Activated T-cell treated with anti-CD3 and anti-CD28 coated beads for 4 hours (primary cell): ENCODE data around the gene PPP2R2D.
"Not testable (repeated sequence)": the region's sequence is repeated elsewhere in the genome, so short reads cannot be mapped to it uniquely, and the experiment has no call there.

Experiments used
- DNase-seq: peaks from one replicate; pipeline ENCODE4 v3.0.0-alpha.2; 2020

The PPP2R2D gene

DNA sequence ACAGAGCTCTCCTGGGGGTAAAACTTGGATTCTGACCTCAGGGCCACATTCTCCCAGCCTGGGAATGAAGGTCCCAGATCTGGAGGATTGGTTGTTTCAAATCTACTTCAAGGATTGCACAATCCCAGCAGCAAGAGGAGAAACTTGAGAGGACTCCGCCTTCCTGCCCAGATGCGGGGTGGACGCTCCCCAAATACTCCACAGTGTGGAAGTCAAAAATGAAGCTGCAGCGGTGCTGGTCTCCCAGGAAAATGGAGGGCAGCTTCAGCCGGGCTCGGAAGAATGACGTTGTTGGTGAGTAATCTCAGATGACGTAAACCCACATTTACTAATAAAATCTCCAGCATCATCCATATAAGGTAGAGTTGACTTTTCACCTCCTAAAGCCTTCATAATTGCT, 31.5 kb upstream of the PPP2R2D start:
- no peak for DNase-seq

DNA sequence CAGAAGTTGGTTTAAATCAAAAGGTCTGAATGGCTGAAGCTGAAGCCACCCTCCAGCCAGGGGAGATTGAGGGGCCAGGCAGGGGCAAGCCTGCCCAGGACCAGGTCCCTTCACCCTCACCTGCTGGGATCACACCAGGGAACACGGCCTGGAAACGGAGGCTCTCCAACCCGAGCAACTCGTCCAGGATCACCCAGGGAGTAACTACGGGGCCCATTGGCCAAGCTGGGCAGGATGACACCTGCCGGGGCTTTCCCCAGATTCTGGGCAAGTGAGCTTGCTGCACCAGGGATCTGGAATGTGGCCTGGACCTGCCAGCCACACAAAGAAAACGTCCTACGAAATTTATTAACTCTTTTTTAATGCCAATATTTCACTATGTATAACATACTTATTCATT, 30.4 kb upstream of the PPP2R2D start:
- no peak for DNase-seq

DNA sequence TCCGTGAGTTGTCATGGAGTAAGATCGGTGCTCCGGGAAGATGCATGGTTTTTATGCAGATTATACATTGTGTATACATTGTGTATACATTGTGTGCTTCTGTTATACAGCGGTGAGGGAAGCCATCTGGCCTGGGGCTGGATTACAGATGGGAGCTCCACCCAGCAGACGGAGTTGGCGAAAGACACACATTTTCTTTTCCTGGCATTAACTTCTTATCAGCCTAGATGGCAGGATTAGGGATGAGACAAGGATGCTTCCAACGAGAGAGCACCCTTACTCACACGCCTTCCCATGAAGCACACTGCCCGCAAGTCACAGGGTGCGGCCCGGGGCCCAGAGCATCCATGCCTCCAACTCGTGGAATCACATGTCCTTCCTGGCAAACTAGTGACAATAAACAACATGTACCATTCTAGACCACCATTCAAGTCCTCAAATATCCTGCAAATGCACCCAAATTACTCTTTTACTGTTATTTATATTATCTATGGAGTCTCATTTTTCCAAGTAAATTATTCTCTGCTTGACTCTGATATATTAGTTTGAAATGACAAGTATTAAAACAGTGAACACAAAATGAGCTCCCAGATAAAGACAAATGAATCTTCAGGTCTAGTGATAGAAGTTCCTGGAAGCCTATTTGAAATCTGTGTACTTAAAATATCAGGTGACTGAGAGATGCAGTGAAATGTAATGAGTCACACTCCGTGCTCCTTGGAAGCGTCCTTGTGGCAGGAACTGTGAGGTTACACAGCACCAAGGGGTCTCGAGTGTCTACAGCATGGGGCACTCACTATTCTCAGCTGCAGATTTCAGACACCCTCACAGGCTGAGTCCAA, 29.8 kb upstream of the PPP2R2D start:
- no peak for DNase-seq

DNA sequence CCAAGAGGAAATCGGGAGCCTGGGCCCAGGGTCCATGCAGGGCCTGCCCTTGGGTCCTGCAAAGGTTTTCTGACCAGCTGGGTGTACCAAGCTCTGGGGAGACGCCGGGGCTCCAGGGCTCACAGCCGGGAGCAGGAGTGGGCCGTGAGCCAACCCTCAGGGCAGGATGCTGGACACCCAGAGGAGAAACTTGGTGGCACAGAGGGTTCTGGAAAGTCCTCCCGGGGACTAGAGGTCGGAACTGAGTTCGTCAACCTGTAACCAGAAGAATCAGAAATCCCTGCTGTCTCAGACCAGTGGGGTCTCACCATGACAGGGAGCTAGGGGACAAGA, 29.2 kb upstream of the PPP2R2D start:
- DNase-seq = no peak

DNA sequence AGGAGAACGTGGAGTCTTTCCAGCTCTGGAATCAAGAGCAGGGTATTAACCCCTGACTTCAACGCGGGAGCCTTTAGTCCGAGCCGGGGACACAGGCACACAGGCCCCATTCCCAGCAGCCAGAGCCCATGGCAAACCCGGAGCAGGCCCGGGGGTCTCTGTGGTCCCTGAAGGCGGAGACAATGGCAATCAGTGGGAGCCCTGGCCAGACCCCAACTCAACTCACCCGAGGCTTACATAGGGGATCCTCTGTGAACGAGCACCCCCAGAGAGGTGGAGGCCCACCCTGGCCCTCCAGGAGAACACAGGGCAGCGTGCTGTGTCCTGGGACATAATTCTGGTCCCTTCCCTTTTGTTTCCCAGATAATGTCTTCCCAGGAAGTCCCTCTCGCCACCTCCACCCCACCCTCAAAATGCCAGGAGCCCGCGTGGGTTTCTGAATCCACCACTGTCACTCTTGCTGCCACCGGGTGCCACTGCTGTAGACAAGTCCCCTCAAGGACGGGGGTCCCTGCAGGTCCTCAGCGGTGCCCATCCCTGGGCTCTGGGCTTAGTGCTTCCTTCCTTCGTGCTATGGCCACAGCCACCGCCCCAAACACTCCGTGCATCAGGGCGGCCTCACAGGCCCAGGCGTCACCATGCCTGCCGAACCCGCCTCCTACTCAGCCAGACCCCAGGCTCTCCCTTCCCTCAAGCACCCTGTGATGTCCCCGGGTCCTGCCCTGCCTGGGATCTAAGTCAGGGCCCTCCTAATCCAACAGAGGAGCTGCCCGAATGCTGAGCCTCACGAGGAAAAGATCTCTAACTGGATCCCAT, 28.6 kb upstream of the PPP2R2D start:
- no peak for DNase-seq

DNA sequence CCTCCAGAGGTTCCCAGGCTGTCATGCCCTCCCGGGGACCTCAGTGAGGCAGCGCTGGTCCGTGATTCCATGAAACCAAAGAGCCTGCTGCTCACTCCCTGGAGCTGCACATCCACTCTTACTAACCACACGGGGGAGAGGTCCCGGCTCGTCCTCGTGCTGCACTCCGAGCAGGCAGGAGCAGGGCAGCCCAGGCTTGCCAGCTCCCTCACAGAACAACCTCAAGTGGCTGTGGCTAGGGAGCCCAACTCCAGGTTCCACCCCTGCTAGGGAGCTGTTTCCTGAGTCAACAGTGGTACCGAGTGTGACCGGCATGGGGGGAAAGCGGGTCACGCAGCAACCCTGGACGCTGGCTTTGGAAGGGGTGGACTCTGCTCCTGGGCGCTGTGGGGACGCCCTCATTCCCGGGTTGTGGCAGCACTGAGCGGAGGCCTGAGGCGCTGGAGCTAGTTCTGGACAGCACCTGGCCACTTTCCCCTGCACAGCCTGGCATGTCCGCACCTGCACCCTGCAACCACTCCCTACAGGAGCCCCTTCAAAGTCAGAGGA, 27.9 kb upstream of the PPP2R2D start:
- no peak for DNase-seq

DNA sequence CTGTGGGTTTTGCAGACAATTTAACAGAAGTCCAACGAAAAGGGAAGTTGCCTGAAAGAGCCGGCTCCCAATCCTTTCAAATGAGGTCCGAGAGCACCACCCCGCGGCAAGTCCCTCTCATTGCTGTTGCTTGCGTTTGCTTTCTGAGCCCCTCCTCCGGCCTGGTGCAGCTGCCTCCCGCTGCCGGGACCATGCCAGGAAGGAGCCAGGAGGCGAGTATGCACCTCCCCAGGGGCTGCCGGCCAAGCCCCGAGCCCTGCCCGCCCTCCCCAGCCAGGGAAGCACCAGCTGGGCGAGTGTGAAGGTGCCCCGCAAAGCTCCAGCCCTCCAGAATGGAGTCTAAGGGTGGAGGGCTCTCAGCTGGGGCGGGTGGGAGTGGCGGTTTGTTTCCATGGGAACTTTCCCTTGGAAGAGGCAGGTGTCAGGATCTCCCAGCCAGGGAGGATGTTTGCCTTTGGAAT, 25.8 kb upstream of the PPP2R2D start:
- peak; percentile 37 for DNase-seq

DNA sequence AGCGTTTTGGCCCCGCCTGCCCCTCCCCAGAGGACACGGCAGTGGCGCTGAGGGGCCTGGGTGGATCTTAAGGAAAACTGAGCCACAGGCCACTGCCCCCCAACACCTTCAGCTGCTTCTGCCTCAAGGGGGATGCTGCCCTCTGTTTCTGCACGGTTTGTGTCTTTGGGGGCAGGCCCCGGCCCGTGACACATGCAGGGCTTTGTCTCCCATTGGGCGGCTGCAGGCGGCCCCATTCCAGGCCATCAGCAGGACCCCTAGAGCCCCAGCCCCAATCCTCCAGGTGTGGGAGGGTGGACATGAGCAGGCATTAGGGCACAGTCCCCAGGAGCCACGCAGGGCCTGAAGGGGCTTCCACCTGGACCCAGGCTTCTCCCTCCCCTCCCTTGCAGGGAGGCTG, 25.3 kb upstream of the PPP2R2D start:
- DNase-seq = no peak

DNA sequence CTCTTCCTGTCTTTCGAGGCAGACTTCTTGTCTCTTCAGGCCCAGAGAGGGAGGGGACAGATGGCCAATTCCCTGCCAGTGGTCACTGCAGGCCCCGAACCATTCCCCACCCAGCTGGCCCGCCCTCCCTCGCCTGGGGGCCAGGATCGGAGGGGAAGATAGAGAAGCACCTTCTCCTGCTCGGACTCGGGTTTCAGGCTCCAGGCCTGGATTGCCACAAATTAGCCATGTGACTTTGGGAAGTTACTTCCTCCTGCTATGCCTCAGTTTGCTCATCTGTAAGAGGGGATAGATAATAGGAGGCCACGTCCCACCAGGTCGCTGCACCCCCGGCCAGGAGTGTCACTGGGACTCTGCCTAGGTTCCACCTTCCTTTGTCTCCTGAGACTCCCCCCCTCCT, 24.8 kb upstream of the PPP2R2D start:
- DNase-seq = no peak

DNA sequence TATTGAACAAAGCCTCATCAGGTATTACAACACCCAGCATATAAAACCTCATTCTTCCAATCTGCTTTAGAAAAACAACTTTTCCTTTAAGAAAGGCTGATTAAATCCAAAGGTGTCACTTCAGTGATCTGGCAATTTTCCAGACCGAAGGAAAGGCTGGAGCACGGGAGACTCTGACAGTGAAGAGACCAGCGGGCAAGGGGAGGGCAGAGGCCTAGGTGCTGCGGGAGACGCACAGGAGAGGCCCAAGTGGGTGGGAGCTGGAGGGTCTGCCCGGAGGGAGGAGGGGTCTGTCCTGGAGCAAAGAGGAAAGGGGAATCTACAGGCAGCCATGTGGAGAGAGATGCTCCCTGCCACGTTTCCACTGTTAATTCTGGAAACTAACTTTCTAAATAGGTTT, 24.3 kb upstream of the PPP2R2D start:
- DNase-seq = no peak

DNA sequence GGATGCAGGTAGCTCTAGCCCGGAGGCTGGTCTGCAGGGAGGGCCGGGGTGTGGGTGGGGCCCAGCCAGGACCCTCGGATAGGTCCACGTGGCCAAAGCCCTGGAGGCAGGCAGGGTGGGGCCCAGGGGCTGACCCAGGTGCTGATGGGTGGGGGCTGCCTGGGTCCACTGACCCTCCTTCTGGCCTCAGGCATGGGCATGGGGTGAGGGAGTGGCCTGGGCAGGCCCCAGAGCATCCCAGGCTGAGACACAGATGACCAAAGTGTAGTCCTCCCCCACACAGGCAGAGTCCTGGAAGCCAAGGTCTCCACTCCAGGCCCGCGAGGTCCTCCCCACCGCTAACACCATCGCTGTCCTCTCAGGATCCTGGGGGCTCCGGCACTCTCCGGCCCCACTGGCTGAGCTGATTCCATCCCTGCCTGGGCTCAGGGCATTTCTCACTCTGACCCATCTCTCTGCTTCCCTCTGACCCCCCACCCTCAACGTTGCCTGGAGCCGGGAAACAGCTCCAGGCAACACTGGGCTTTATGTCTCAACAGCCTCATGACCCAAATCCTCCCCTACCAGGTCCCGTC, 20.7 kb upstream of the PPP2R2D start:
- DNase-seq = no peak

DNA sequence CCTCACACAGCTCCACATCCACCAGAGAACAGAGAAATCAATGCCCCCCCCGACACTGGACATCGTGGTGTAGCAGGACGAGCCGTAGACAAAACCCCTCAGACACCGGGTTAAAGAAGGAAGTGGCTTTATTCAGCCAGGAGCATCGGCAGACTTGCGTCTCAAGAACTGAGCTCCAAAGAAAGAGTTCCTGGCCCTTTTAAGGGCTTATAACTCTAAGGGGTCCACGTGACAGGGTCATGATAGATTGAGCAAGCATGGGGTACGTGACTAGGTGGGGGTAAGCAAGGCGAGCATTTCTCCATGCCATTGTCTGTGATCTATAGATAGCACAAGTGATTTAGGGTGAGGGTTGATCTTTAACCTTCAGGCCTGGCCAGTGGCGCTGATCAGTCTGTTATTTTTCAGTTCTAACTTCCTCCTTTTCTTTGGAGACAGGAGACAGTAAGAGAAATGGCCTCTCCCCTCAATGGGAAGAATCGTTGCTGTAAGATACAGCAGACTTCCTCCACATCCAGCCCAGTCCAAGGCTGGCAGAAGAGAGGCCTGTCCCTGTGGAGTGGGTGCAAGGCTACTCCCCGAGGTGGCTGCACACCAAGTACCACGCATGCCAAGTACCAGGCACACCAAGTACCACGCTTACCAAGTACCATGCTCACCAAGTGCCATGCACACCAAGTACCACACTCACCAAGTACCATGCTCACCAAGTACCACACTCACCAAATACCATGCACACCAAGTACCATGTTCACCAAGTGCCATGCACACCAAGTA, 19.5 kb upstream of the PPP2R2D start:
- no peak for DNase-seq

DNA sequence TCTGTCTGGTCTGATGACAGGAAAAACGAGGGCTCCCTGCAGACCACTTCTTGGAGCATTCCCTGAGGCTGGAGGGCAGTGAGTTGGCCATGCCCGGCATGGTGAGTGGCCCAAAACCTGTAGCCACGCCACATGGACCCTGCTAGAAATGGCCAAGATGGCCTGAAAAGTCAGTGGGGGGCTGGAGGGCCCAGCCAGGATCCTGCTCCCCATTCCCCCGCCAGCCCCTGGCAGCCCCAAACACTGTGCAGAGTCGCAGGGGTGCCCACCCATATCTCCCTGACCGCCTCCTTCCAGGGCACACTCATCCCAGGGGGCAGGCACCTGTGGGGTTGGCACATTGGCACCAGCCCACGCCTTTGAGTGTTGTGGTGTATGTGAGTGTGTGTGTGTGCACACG, 18.7 kb upstream of the PPP2R2D start:
- no peak for DNase-seq

DNA sequence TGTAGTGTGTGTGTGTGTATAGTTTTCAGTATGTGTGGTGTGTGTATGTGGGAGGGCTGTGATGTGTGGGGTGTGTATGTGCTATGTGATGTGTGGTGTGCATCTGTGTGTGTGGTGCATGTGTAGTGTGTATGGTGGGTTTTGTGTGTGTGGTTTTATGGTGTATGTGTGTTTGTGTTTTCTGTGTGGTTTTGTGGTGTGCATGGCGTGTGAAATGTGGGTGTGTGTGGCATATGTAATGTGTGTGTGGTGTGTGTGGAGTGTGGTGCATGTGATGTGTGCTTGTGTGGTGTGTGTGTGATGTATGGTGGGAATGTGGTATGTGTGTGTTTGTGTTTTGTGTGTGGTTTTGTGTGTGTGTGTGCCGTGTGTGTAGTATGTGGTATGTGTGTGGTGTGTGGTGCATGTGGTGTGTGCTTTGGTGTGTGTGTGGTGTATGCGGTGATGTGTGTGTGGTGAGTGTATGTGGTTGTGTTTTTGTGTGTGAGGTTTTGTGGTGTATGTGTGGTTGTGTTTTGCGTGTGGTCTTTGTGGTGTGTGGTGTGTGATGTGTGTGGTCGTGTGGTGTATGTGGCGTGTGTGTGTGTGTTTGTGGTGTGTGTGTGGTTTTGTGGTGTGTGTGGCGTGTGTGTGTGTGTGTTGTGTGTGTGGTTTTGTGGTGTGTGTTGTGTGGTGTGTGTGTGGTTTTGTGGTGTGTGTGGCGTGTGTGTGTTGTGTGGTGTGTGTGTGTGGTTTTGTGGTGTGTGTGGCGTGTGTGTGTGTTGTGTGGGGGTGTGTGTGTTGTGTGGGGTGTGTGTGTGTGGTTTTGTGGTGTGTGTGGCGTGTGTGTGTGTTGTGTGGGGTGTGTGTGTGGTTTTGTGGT, 18.0 kb upstream of the PPP2R2D start:
- no peak for DNase-seq

DNA sequence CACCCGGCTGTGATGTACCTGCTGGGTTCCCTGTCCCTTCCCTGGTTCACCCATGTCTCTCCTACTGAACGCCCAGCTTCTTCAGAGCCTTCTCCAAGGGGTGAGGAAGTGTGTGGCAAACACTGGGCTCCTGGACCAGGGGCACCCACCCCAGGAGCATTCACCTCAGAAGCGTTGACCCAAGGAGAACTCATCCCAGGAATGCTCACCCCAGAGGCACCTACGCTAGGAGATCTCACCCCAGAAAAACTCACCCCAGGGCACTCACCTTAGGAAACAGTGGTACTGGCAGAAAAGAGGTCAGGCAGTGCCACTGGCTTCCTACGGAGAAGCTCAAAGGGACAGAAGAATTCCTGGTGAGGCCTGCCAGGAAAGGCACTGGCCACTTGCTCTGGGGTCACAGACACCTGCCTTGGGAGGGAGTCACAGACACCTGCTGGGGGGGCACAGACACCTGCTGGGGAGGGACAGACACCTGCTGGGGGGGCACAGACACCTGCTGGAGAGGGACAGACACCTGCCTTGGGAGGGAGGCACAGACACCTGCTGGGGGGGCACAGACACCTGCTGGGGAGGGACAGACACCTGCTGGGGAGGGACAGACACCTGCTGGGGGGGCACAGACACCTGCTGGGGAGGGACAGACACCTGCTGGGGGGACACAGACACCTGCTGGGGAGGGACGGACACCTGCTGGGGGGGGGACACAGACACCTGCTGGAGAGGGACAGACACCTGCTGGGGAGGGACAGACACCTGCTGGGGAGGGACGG, 17.0 kb upstream of the PPP2R2D start:
- not testable (repeated sequence) for DNase-seq

DNA sequence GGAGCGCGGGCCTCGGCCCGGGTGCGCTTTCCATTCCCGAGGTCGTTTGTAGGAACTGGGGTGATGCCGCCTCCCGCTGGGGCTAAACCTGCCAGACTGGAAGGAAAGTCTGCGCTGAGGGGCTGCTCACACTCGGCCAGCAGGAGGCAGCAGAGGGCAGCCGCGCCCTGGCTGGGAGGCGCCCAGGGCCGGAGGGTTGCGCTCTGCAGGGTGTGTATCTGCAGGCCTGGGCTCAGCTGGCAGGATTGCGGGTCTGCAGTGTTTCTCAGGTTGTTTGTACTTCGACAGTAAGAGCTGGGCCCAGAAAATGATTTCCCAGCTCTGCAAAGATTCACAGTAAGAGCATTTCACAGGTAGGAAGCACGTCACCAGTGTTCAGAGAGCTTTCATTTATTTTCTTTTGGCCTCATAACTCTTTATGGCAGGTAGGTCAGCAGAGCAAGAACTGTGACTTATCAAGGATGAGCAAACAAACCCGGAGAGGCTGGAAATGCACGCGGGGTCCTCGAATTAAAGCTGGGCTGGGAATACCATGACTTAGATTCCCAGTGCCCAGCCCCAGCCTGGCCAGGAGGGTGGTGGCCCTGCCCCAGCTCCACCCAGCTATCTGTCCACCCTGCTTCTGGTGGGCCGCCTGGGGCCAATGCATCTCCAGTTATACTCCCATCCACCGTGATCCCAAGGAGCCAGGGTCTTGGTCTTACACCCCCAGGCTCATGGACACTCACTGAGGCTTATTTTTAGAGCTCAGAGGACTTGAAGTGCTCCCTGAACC, 15.2 kb upstream of the PPP2R2D start:
- DNase-seq = peak; percentile 80

DNA sequence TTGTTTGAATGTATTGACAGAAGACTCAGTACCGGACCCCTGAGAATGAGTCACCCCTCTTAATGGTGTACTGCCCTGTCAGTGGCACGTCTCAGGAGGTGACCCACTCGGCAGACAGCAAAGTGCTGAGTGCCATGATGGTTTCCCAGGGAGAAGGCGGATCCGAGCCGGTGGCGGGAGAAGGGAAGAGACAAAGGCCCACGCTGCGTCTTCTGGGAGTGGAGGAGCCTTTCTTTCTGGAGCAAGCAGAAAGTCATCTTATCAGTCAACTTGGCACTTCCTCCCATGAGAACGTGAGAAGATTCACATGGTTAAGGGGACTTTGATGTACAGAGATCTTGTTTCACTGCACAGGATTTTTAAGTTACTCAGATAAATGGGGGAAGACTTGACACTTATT, 14.6 kb upstream of the PPP2R2D start:
- DNase-seq = no peak

DNA sequence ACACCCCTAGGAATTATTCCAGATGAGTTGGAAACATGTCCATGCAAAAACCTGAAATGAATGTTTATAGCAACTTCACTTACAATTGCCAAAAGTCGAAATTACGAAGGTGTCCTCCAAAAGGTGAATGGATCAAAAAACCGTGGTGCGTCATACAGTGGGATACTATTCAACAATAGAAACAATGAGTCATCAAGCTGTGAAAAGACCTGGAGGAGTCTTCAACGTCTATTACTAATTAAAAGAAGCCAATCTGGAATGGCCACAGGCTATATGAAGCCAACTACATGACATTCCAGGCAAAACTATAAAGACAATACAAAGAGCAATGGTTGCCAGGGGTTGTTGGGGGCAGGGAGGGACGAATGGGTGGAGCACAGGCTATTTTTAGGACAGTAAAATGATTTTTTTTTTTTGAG, 12.6 kb upstream of the PPP2R2D start:
- no peak for DNase-seq

DNA sequence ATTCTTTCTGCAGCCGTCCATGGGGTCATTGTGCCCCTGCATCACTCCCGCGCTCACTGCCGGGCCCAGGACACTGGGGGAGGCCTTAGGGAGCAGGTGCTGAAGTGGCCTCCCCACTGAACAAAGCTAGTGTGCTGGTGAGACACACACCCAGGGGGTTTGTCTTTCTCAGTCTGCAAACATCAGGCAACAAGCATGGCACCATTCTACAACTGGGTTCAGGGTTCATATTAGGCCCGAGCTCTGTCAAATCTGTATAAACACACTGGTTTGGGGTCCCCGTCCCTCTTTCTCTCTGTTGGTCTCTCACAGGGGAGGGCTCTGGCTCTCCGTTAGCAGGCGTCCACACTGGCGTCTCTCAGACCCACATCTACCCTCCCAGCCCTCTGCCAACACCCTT, 11.1 kb upstream of the PPP2R2D start:
- DNase-seq = no peak
